ENCODE measurements around the gene FAM110D. TPM values are rescaled to one million over a fixed set of nuclear protein-coding genes. Genes with fewer than 3 reads are reported as not detected.

FAM110D gene
- polyA plus RNA-seq, 4 donors, result 0.32 to 3.1 (median 0.54) TPM; not detected in 1

- H3K4me3 ChIP-seq (ENCODE audit: low read depth in 1 of 3, low read length in 3 of 3), result no peak overlapping the region
- no peaks in the 10 kb centered on the region for H3K36me3 ChIP-seq (ENCODE audit: control insufficient read depth in 3 of 3, insufficient read depth in 2 of 3, low read depth in 1 of 3, low read length in 3 of 3)
- H3K27me3 ChIP-seq (ENCODE audit: control insufficient read depth in 3 of 3, insufficient read depth in 3 of 3, low read length in 3 of 3), result peaks cover 4 to 33% (median 8%) of the 10 kb centered on the region in 3 donors
- FAIRE-seq (no peak), DNase-seq (no peak)
- H3K4me1 ChIP-seq (ENCODE audit: control insufficient read depth in 3 of 3, insufficient read depth in 2 of 3, low read depth in 1 of 3, low read length in 2 of 3), result peaks cover 0 to 30% (median 0%) of the 10 kb centered on the region in 3 donors
- H3K9me3 ChIP-seq (ENCODE audit: control insufficient read depth in 2 of 2, insufficient read depth in 1 of 2, low read depth in 1 of 2, low read length in 1 of 2), result no peaks in the 10 kb centered on the region
- 62 to 65% (median 65%) methylated on average over 19 of the region's 19 CpGs for WGBS, 3 donors
- H3K27ac ChIP-seq (ENCODE audit: low read depth in 1 of 3, low read length in 2 of 3), result no peak overlapping the region
Measured at GRCh38 chr1:26164861-26165842, 6.3 kb downstream of the FAM110D start.

- FAIRE-seq (no peak), DNase-seq (no peak)
- Histone ChIP-seq H3K4me1 (ENCODE audit: control insufficient read depth in 3 of 3, insufficient read depth in 2 of 3, low read depth in 1 of 3, low read length in 2 of 3) (peaks cover 0 to 35% (median 0%) of the 10 kb centered on the region in 3 donors), H3K36me3 (ENCODE audit: control insufficient read depth in 3 of 3, insufficient read depth in 2 of 3, low read depth in 1 of 3, low read length in 3 of 3) (peaks cover 0 to 14% (median 0%) of the 10 kb centered on the region in 3 donors), H3K9me3 (ENCODE audit: control insufficient read depth in 2 of 2, insufficient read depth in 1 of 2, low read depth in 1 of 2, low read length in 1 of 2) (no peaks in the 10 kb centered on the region), H3K27me3 (ENCODE audit: control insufficient read depth in 3 of 3, insufficient read depth in 3 of 3, low read length in 3 of 3) (peaks cover 4 to 18% (median 5%) of the 10 kb centered on the region in 3 donors), H3K27ac (ENCODE audit: low read depth in 1 of 3, low read length in 2 of 3) (no peak overlapping the region), H3K4me3 (ENCODE audit: low read depth in 1 of 3, low read length in 3 of 3) (no peak overlapping the region)
- WGBS, 3 donors, result 69 to 78% (median 76%) methylated on average over 4 of the region's 4 CpGs
Measured at GRCh38 chr1:26166719-26167281, 7.9 kb downstream of the FAM110D start.

- FAIRE-seq, result no peak
- peaks cover 0 to 4% (median 0%) of the 10 kb centered on the region in 3 donors for H3K27me3 ChIP-seq (ENCODE audit: control insufficient read depth in 3 of 3, insufficient read depth in 3 of 3, low read length in 3 of 3)
- H3K9me3 ChIP-seq (ENCODE audit: control insufficient read depth in 2 of 2, insufficient read depth in 1 of 2, low read depth in 1 of 2, low read length in 1 of 2), result no peaks in the 10 kb centered on the region
- DNase-seq, result no peak
- H3K4me3 ChIP-seq (ENCODE audit: low read depth in 1 of 3, low read length in 3 of 3), result peak within 1 kb of the TSS; percentile 64 to 88 (median 64)
- WGBS, 3 donors, result 47 to 61% (median 61%) methylated on average over 5 of the region's 5 CpGs
- peaks cover 0 to 15% (median 0%) of the 10 kb centered on the region in 3 donors for H3K36me3 ChIP-seq (ENCODE audit: control insufficient read depth in 3 of 3, insufficient read depth in 2 of 3, low read depth in 1 of 3, low read length in 3 of 3)
- peak within 1 kb of the TSS; percentile 34 to 90 (median 74) for H3K27ac ChIP-seq (ENCODE audit: low read depth in 1 of 3, low read length in 2 of 3)
- H3K4me1 ChIP-seq (ENCODE audit: control insufficient read depth in 3 of 3, insufficient read depth in 2 of 3, low read depth in 1 of 3, low read length in 2 of 3), result peaks cover 0 to 30% (median 0%) of the 10 kb centered on the region in 3 donors
Measured at GRCh38 chr1:26168410-26169197, 9.7 kb downstream of the FAM110D start, which contains the start of gene C1orf232. TSS of gene C1orf232 (minus strand) at chr1:26168963. CDS start at chr1:26168499, 464 bp downstream.

- 23 to 44% (median 36%) methylated on average over 4 of the region's 4 CpGs for WGBS, 3 donors
- H3K36me3 ChIP-seq (ENCODE audit: control insufficient read depth in 3 of 3, insufficient read depth in 2 of 3, low read depth in 1 of 3, low read length in 3 of 3), result peaks cover 0 to 15% (median 0%) of the 10 kb centered on the region in 3 donors
- no peak for FAIRE-seq
- peaks cover 0 to 26% (median 0%) of the 10 kb centered on the region in 3 donors for H3K4me1 ChIP-seq (ENCODE audit: control insufficient read depth in 3 of 3, insufficient read depth in 2 of 3, low read depth in 1 of 3, low read length in 2 of 3)
- peak overlapping the region in 2 of 3 donors; percentile 74 to 90 for H3K27ac ChIP-seq (ENCODE audit: low read depth in 1 of 3, low read length in 2 of 3)
- no peaks in the 10 kb centered on the region for H3K9me3 ChIP-seq (ENCODE audit: control insufficient read depth in 2 of 2, insufficient read depth in 1 of 2, low read depth in 1 of 2, low read length in 1 of 2)
- H3K27me3 ChIP-seq (ENCODE audit: control insufficient read depth in 3 of 3, insufficient read depth in 3 of 3, low read length in 3 of 3), result no peaks in the 10 kb centered on the region
- no peak for DNase-seq
- peak overlapping the region in 1 of 3 donors; percentile 64 for H3K4me3 ChIP-seq (ENCODE audit: low read depth in 1 of 3, low read length in 3 of 3)
Measured at GRCh38 chr1:26169198-26169554, 10.3 kb downstream of the FAM110D start.

- 1% methylated on average over 57 to 76 of the region's 76 CpGs for WGBS, 3 donors
- Histone ChIP-seq H3K27me3 (ENCODE audit: control insufficient read depth in 3 of 3, insufficient read depth in 3 of 3, low read length in 3 of 3) (no peaks in the 10 kb centered on the region), H3K4me1 (ENCODE audit: control insufficient read depth in 3 of 3, insufficient read depth in 2 of 3, low read depth in 1 of 3, low read length in 2 of 3) (peaks cover 0 to 22% (median 0%) of the 10 kb centered on the region in 3 donors), H3K4me3 (ENCODE audit: low read depth in 1 of 3, low read length in 3 of 3) (peak within 1 kb of the TSS; percentile 64 to 88 (median 64)), H3K27ac (ENCODE audit: low read depth in 1 of 3, low read length in 2 of 3) (peak within 1 kb of the TSS; percentile 34 to 90 (median 74)), H3K36me3 (ENCODE audit: control insufficient read depth in 3 of 3, insufficient read depth in 2 of 3, low read depth in 1 of 3, low read length in 3 of 3) (peaks cover 0 to 15% (median 0%) of the 10 kb centered on the region in 3 donors), H3K9me3 (ENCODE audit: control insufficient read depth in 2 of 2, insufficient read depth in 1 of 2, low read depth in 1 of 2, low read length in 1 of 2) (no peaks in the 10 kb centered on the region)
- FAIRE-seq, result no peak
- peak; percentile 88 to 94 for DNase-seq
Measured at GRCh38 chr1:26169669-26170471, 11.0 kb downstream of the FAM110D start, which contains the start of gene ZNF593. TSS of gene ZNF593 (plus strand) at chr1:26169908. CDS start at chr1:26169984, 76 bp downstream.

GRCh38 chr1:26170472-26170821 is 11.6 kb downstream of the FAM110D start:
- WGBS, 3 donors, result 50 to 64% (median 59%) methylated on average over 9 of the region's 9 CpGs
- DNase-seq (no peak), FAIRE-seq (no peak)

More at GRCh38 chr1:26170472-26170821, 11.6 kb downstream of the FAM110D start:
- H3K4me1 ChIP-seq (ENCODE audit: control insufficient read depth in 3 of 3, insufficient read depth in 2 of 3, low read depth in 1 of 3, low read length in 2 of 3), result peaks cover 0 to 22% (median 0%) of the 10 kb centered on the region in 3 donors
- H3K36me3 ChIP-seq (ENCODE audit: control insufficient read depth in 3 of 3, insufficient read depth in 2 of 3, low read depth in 1 of 3, low read length in 3 of 3), result peaks cover 0 to 15% (median 0%) of the 10 kb centered on the region in 3 donors
- H3K9me3 ChIP-seq (ENCODE audit: control insufficient read depth in 2 of 2, insufficient read depth in 1 of 2, low read depth in 1 of 2, low read length in 1 of 2), result no peaks in the 10 kb centered on the region
- no peaks in the 10 kb centered on the region for H3K27me3 ChIP-seq (ENCODE audit: control insufficient read depth in 3 of 3, insufficient read depth in 3 of 3, low read length in 3 of 3)
- peak overlapping the region; percentile 64 to 88 (median 64) for H3K4me3 ChIP-seq (ENCODE audit: low read depth in 1 of 3, low read length in 3 of 3)
- H3K27ac ChIP-seq (ENCODE audit: low read depth in 1 of 3, low read length in 2 of 3), result peak overlapping the region in 2 of 3 donors; percentile 74 to 90
